ENCODE measurements around the gene SPAG16. TPM values are rescaled to one million over a fixed set of nuclear protein-coding genes. Genes with fewer than 3 reads are reported as not detected.

The SPAG16 gene
- total RNA-seq, 1 experiment from 2014 or later, result 17.2 TPM

- Histone ChIP-seq H3K9ac (ENCODE audit: low read length) (no peak overlapping the region), H4K20me1 (ENCODE audit: low read length) (no peaks in the 10 kb centered on the region), H3K79me2 (ENCODE audit: low read length) (no peaks in the 10 kb centered on the region), H3F3A (ENCODE audit: low read length, unreplicated experiment) (no peaks in the 10 kb centered on the region), H3K36me3 (ENCODE audit: low read depth, low read length) (no peaks in the 10 kb centered on the region), H3K4me2 (ENCODE audit: low read length) (no peak overlapping the region), H3K9me2 (replicated peaks; ENCODE audit: low read length) (no peaks in the 10 kb centered on the region), H3K4me3 (ENCODE audit: low read length) (no peak overlapping the region), H3K4me1 (ENCODE audit: insufficient read depth, low read length) (no peaks in the 10 kb centered on the region), H3K27me3 (ENCODE audit: low read length) (no peaks in the 10 kb centered on the region), H3K27ac (ENCODE audit: low read length) (no peak overlapping the region), H3K9me3 (ENCODE audit: low read length) (no peaks in the 10 kb centered on the region), H2AFZ (ENCODE audit: low read length) (no peak overlapping the region)
- ChIA-PET POLR2A (ENCODE audit: unreplicated experiment) (no interaction called here), CTCF (no interaction called here)
- intact Hi-C loops (cut with micrococcal nuclease), result no loop called here
- BruUV-seq (replicated peaks), result no TSS peak
- TF ChIP-seq EZH2phosphoT487 (IDR thresholded peaks at IDR 0.05; ENCODE audit: borderline replicate concordance, low read length), result no peak
- TF ChIP-seq CTCF (conservative IDR thresholded peaks at IDR 0.05; ENCODE audit: low read depth, low read length), result no peak
- TF ChIP-seq EZH2 (IDR thresholded peaks at IDR 0.05; ENCODE audit: low read length, unreplicated experiment), result no peak
- ATAC-seq (no peak), DNase-seq (no peak)
Measured at GRCh38 chr2:214184461-214184860, 900.2 kb downstream of the SPAG16 start.

GRCh38 chr2:214185546-214185945 lies 901.3 kb downstream of the SPAG16 start:
- H3K36me3 ChIP-seq (ENCODE audit: low read depth, low read length), result no peaks in the 10 kb centered on the region
- ATAC-seq, result no peak
- CTCF ChIA-PET, result interaction anchor here (0.6 kb wide), 1 partner anchor 107 kb away, joined by 3 read pairs; no protein-coding TSS in a partner anchor
- POLR2A ChIA-PET (ENCODE audit: unreplicated experiment), result no interaction called here
- no peak overlapping the region for H3K4me2 ChIP-seq (ENCODE audit: low read length)
- no peaks in the 10 kb centered on the region for H4K20me1 ChIP-seq (ENCODE audit: low read length)
- no peaks in the 10 kb centered on the region for H3K27me3 ChIP-seq (ENCODE audit: low read length)
- intact Hi-C loops (cut with micrococcal nuclease), result no loop called here
- no peaks in the 10 kb centered on the region for H3K9me3 ChIP-seq (ENCODE audit: low read length)
- H3K4me3 ChIP-seq (ENCODE audit: low read length), result no peak overlapping the region
- no peak overlapping the region for H3K9ac ChIP-seq (ENCODE audit: low read length)
- DNase-seq, result no peak
- H3K79me2 ChIP-seq (ENCODE audit: low read length), result no peaks in the 10 kb centered on the region
- TF ChIP-seq EZH2phosphoT487 (IDR thresholded peaks at IDR 0.05; ENCODE audit: borderline replicate concordance, low read length), result no peak
- no peak for TF ChIP-seq CTCF (conservative IDR thresholded peaks at IDR 0.05; ENCODE audit: low read depth, low read length)
- no peak overlapping the region for H3K27ac ChIP-seq (ENCODE audit: low read length)
- H2AFZ ChIP-seq (ENCODE audit: low read length), result no peak overlapping the region
- no peaks in the 10 kb centered on the region for H3F3A ChIP-seq (ENCODE audit: low read length, unreplicated experiment)
- no peaks in the 10 kb centered on the region for H3K4me1 ChIP-seq (ENCODE audit: insufficient read depth, low read length)
- H3K9me2 ChIP-seq (replicated peaks; ENCODE audit: low read length), result no peaks in the 10 kb centered on the region
- BruUV-seq (replicated peaks), result no TSS peak

GRCh38 chr2:214192711-214193110 lies 908.4 kb downstream of the SPAG16 start:
- no peak overlapping the region for H3K4me3 ChIP-seq (ENCODE audit: low read length)
- H3K4me2 ChIP-seq (ENCODE audit: low read length), result no peak overlapping the region
- H3K79me2 ChIP-seq (ENCODE audit: low read length), result no peaks in the 10 kb centered on the region
- intact Hi-C loops (cut with micrococcal nuclease), result loop anchor here (5.0 kb wide), 1 partner anchor 125 kb away; no protein-coding TSS in a partner anchor
- DNase-seq (no peak), ATAC-seq (no peak)
- no peak overlapping the region for H2AFZ ChIP-seq (ENCODE audit: low read length)
- ChIA-PET CTCF (interaction anchor here (0.6 kb wide), 1 partner anchor 173 kb away, joined by 6 read pairs; no protein-coding TSS in a partner anchor), POLR2A (ENCODE audit: unreplicated experiment) (interaction anchor here (0.6 kb wide), 1 partner anchor 121 kb away, joined by 5 read pairs; no protein-coding TSS in a partner anchor)
- peaks cover 23% of the 10 kb centered on the region for H3K4me1 ChIP-seq (ENCODE audit: insufficient read depth, low read length)
- no peak overlapping the region for H3K9ac ChIP-seq (ENCODE audit: low read length)
- no TSS peak for BruUV-seq (replicated peaks)
- no peaks in the 10 kb centered on the region for H3K9me2 ChIP-seq (replicated peaks; ENCODE audit: low read length)
- no peaks in the 10 kb centered on the region for H3K27me3 ChIP-seq (ENCODE audit: low read length)
- no peak overlapping the region for H3K27ac ChIP-seq (ENCODE audit: low read length)
- no peaks in the 10 kb centered on the region for H3K9me3 ChIP-seq (ENCODE audit: low read length)
- no peaks in the 10 kb centered on the region for H3F3A ChIP-seq (ENCODE audit: low read length, unreplicated experiment)
- no peaks in the 10 kb centered on the region for H3K36me3 ChIP-seq (ENCODE audit: low read depth, low read length)
- TF ChIP-seq CTCF (conservative IDR thresholded peaks at IDR 0.05; ENCODE audit: low read depth, low read length) (no peak), EZH2phosphoT487 (IDR thresholded peaks at IDR 0.05; ENCODE audit: borderline replicate concordance, low read length) (no peak), EZH2 (IDR thresholded peaks at IDR 0.05; ENCODE audit: low read length, unreplicated experiment) (no peak)
- H4K20me1 ChIP-seq (ENCODE audit: low read length), result no peaks in the 10 kb centered on the region
